Psoas muscle (tissue), 8 donors: ENCODE measurements around the gene DYNLRB1. TPM values are rescaled to one million over a fixed set of nuclear protein-coding genes. Genes with fewer than 3 reads are reported as not detected.

ENCODE experiments used
- ATAC-seq, 4 donors: fragments of 200-7000 bp; cut with Tn5 transposase; one replicate each; pipeline ENCODE4 v1.9.1; 2020; ENCODE audit warnings: moderate library complexity in 3 of 4, mild to moderate bottlenecking in 2 of 4
- DNase-seq, 2 donors: peaks; one replicate each; pipeline ENCODE4 v3.0.0-alpha.2; 2020
- H3K27ac ChIP-seq: fragments of 200-600 bp; one replicate; pipeline ENCODE4 v1.8.0; 2022
- H3K27me3 ChIP-seq, 3 donors: fragments of 200-600 bp in 1 of 3; one replicate each; pipeline versions ENCODE4 v1.6.1 to v1.8.0; 2013 to 2022; ENCODE audit warnings: low read length in 2 of 3, mild to moderate bottlenecking in 2 of 3, moderate library complexity in 1 of 3; ENCODE audit not compliant: insufficient read depth in 3 of 3
- H3K36me3 ChIP-seq, 2 donors: fragments of 200-600 bp in 1 of 2; one replicate each; pipeline versions ENCODE4 v1.6.1 to v1.8.0; 2013 to 2022; ENCODE audit warnings: low read depth in 1 of 2, mild to moderate bottlenecking in 1 of 2, moderate library complexity in 1 of 2; ENCODE audit not compliant: insufficient read depth in 1 of 2
- H3K4me1 ChIP-seq: fragments of 200-600 bp; one replicate; pipeline ENCODE4 v1.8.0; 2022
- H3K4me3 ChIP-seq: fragments of 200-600 bp; one replicate; pipeline ENCODE4 v1.8.0; 2022; ENCODE audit warnings: mild to moderate bottlenecking
- H3K9me3 ChIP-seq: fragments of 200-600 bp; one replicate; pipeline ENCODE4 v1.8.0; 2022
- CTCF ChIP-seq: fragments of 200-600 bp; IDR thresholded peaks from one replicate; pipeline ENCODE4 v1.8.0; 2022; ENCODE audit warnings: antibody characterized with exemption
- WGBS, 3 donors: extraction: QIAGEN DNeasy Blood & Tissue Kit; methylation state at CpG; one replicate each; pipeline versions ENCODE4 v1.1.6 to v1.1.7; 2013; 5-methylcytosine and 5-hydroxymethylcytosine counted together
- intact Hi-C, 2 donors: fragments of 100-400 bp; cut with DNase I; formaldehyde crosslinking; loops; one replicate each; pipeline versions ENCODE4 v1.11.0 to v1.14.2; 2022
- polyA plus RNA-seq, 3 donors: library from polyadenylated mRNA; stranded (reverse); fragments of 200-250 nt; gene quantifications; one replicate each; pipeline ENCODE4 v1.2.3, GENCODE V29; 2013
- total RNA-seq, 4 donors: library from RNA; stranded (reverse); fragmentation: NEBNext Ultra II Directional in 2 of 4; extraction: Animal tissue kit (Norgen Biotek cat#: 25700) in 2 of 4; gene quantifications; one replicate each; pipeline versions ENCODE4 v1.2.1 to v1.2.4, GENCODE V29; 2021 to 2023
- donor health status: healthy with polysubstance abuse.
- donor health status: DM: no; HTN: no; CAD: no; lungs with moderate emphysema.
- donor health status: Bipolar disorder and iron deficiency.
- donor health status: healthy.
- donor health status: DM: yes; HTN: yes; CAD: no.
- donor health status: DM: no; HTN: no; CAD: no.
- donor health status: DM: no; HTN: no; CAD: no.
- donor health status: DM: yes; HTN: yes; CAD: no.

Gene DYNLRB1
- total and polyA plus RNA-seq, 7 donors = 93.2 to 179 (median 119) TPM

GRCh38 chr20:34541917-34542316 is 25.7 kb downstream of the DYNLRB1 start:
- H3K27ac ChIP-seq = no peak overlapping the region

GRCh38 chr20:34542439-34542838 is 26.2 kb downstream of the DYNLRB1 start:
- no peaks in the 10 kb centered on the region for H3K9me3 ChIP-seq
- TF ChIP-seq CTCF = no peak
- intact Hi-C loops = no loop called here
- no peaks in the 10 kb centered on the region for H3K4me1 ChIP-seq
- H3K36me3 ChIP-seq = peaks cover 0 to 39% of the 10 kb centered on the region in 2 donors
- no peak overlapping the region for H3K4me3 ChIP-seq
- no peak overlapping the region for H3K27ac ChIP-seq
- 95 to 100% (median 97%) methylated on average over 6 of the region's 6 CpGs for WGBS, 3 donors
- no peaks in the 10 kb centered on the region for H3K27me3 ChIP-seq
- ATAC-seq = no peak
- DNase-seq = no peak

More at GRCh38 chr20:34541917-34542316, 25.7 kb downstream of the DYNLRB1 start:
- DNase-seq = no peak
- WGBS, 3 donors = 74 to 82% (median 76%) methylated on average over 16 of the region's 16 CpGs
- intact Hi-C loops = no loop called here
- no peak for ATAC-seq
- no peaks in the 10 kb centered on the region for H3K27me3 ChIP-seq
- no peak for TF ChIP-seq CTCF
- H3K4me3 ChIP-seq = no peak overlapping the region
- H3K9me3 ChIP-seq = no peaks in the 10 kb centered on the region
- H3K4me1 ChIP-seq = no peaks in the 10 kb centered on the region
- H3K36me3 ChIP-seq = peaks cover 0 to 44% of the 10 kb centered on the region in 2 donors

- DNase-seq = no peak
- Histone ChIP-seq H3K9me3 (no peaks in the 10 kb centered on the region), H3K27ac (no peak overlapping the region), H3K27me3 (no peaks in the 10 kb centered on the region), H3K36me3 (peaks cover 0 to 36% of the 10 kb centered on the region in 2 donors), H3K4me1 (no peaks in the 10 kb centered on the region), H3K4me3 (no peak overlapping the region)
- intact Hi-C loops = no loop called here
- TF ChIP-seq CTCF = no peak
- 57 to 64% (median 58%) methylated on average over 12 of the region's 12 CpGs for WGBS, 3 donors
- ATAC-seq = no peak
Measured at GRCh38 chr20:34543463-34544056, 27.3 kb downstream of the DYNLRB1 start.

GRCh38 chr20:34544109-34544796 is 28.0 kb downstream of the DYNLRB1 start:
- Histone ChIP-seq H3K36me3 (peaks cover 0 to 33% of the 10 kb centered on the region in 2 donors), H3K27me3 (no peaks in the 10 kb centered on the region), H3K4me1 (no peaks in the 10 kb centered on the region), H3K9me3 (no peaks in the 10 kb centered on the region), H3K4me3 (no peak overlapping the region), H3K27ac (no peak overlapping the region)
- ATAC-seq (peak in 1 of 4 donors; percentile 41), DNase-seq (no peak)
- 29 to 33% (median 30%) methylated on average over 19 of the region's 19 CpGs for WGBS, 3 donors
- intact Hi-C loops = no loop called here
- no peak for TF ChIP-seq CTCF
